HCT116 (cell line): ENCODE data around the gene AKR1C4. TPM values are rescaled to one million over a fixed set of nuclear protein-coding genes. Genes with fewer than 3 reads are reported as not detected.

Experiments used
- ATAC-seq: fragments of 200-7000 bp; cut with Tn5 transposase; 2 replicates; pipeline ENCODE4 v1.9.1; 2020; ENCODE audit warnings: mild to moderate bottlenecking, moderate library complexity
- BruUV-seq: library from RNA; stranded (reverse); fragments of 400-500 nt; replicated peaks from 2 replicates; lab custom pipeline; 2021; lab: Mats Ljungman, UMichigan
- CTCF ChIA-PET: fragments of 300-600 bp; sonication (Branson Sonifier 250); formaldehyde crosslinking; loops from one replicate; lab custom pipeline; 2021; ENCODE audit warnings: antibody characterized with exemption; lab: Charles Lee
- POLR2A ChIA-PET: fragments of 300-600, 350-600 bp; sonication (Branson Sonifier 250); formaldehyde crosslinking; loops from one replicate; lab custom pipeline; 2021; ENCODE audit warnings: antibody characterized with exemption; lab: Charles Lee
- RAD21 ChIA-PET, 2 experiments: fragments of 300-600 bp; sonication (Branson Sonifier 250); formaldehyde crosslinking; loops; one replicate each; lab custom pipeline; 2023; ENCODE audit warnings: low total read pairs in 2 of 2; ENCODE audit not compliant: uncharacterized antibody in 2 of 2, unreplicated experiment in 2 of 2, low non-redundant PET in 1 of 2; lab: Charles Lee
- DNase-seq: peaks from one replicate; pipeline ENCODE4 v3.0.0-alpha.2; 2010; ENCODE audit warnings: low read depth, low spot score
- H2AFZ ChIP-seq: fragments of 200-600 bp; shearing (Covaris generic), sonication (generic); 2 replicates; pipeline ENCODE4 v1.6.1; 2017; ENCODE audit warnings: low read depth, mixed run types, mixed read lengths, antibody characterized with exemption, low read length; ENCODE audit not compliant: poor library complexity, severe bottlenecking
- H3K27ac ChIP-seq: 2 replicates; pipeline ENCODE4 v1.5.1; 2012; ENCODE audit warnings: low read depth, low read length
- H3K27me3 ChIP-seq: fragments of 200-600 bp; sonication (generic); 2 replicates; pipeline ENCODE4 v1.6.1; 2016; ENCODE audit warnings: mixed run types, low read length, mixed read lengths; ENCODE audit not compliant: insufficient read depth
- H3K36me3 ChIP-seq, 2 experiments: fragments of 200-500 bp in 1 of 2; fragments of 200-600 bp in 1 of 2; sonication (Bioruptor generic) in 1 of 2; sonication (generic) in 1 of 2; 2 replicates each; pipeline versions ENCODE4 v1.5.1 to v1.6.1; 2014 to 2016; ENCODE audit warnings: low read length in 2 of 2, inconsistent platforms in 1 of 2, mixed read lengths in 1 of 2, mixed run types in 1 of 2; ENCODE audit not compliant: insufficient read depth in 2 of 2, control insufficient read depth in 1 of 2
- H3K4me1 ChIP-seq, 2 experiments: fragments of 200-600 bp in 1 of 2; sonication (generic) in 1 of 2; 2 replicates each; pipeline versions ENCODE4 v1.5.1 to v1.6.1; 2012 to 2017; ENCODE audit warnings: low read length in 2 of 2, inconsistent platforms in 1 of 2, mild to moderate bottlenecking in 1 of 2, mixed read lengths in 1 of 2, mixed run types in 1 of 2, moderate library complexity in 1 of 2; ENCODE audit not compliant: insufficient read depth in 2 of 2, control insufficient read depth in 1 of 2
- H3K4me2 ChIP-seq: fragments of 200-600 bp; sonication (generic); 2 replicates; pipeline ENCODE4 v1.6.1; 2017; ENCODE audit warnings: mixed run types, low read length, mixed read lengths
- H3K4me3 ChIP-seq, 2 experiments: fragments of 200-600 bp in 1 of 2; sonication (generic) in 1 of 2; replicated peaks in 1 of 2; 2 replicates each; pipeline ENCODE4 v1.5.1; 2011 to 2016; ENCODE audit warnings: low read length in 2 of 2, control low read depth in 1 of 2, low read depth in 1 of 2, mild to moderate bottlenecking in 1 of 2, mixed read lengths in 1 of 2, mixed run types in 1 of 2
- H3K79me2 ChIP-seq: fragments of 200-600 bp; sonication (generic); 2 replicates; pipeline ENCODE4 v1.6.1; 2017; ENCODE audit warnings: mild to moderate bottlenecking, mixed run types, low read length, moderate library complexity, mixed read lengths; ENCODE audit not compliant: insufficient read depth
- H3K9ac ChIP-seq: fragments of 200-600 bp; sonication (generic); 2 replicates; pipeline ENCODE4 v1.6.1; 2016; ENCODE audit warnings: low read length, mixed read lengths
- H3K9me2 ChIP-seq: fragments of 200-600 bp; sonication (generic), shearing (Covaris generic); 2 replicates; pipeline ENCODE4 v1.6.1; 2017; ENCODE audit warnings: mixed run types, mild to moderate bottlenecking, moderate library complexity; ENCODE audit not compliant: insufficient read depth
- H3K9me3 ChIP-seq, 2 experiments: fragments of 200-500 bp in 1 of 2; fragments of 200-600 bp in 1 of 2; sonication (Bioruptor generic) in 1 of 2; sonication (generic) in 1 of 2; 2 replicates each; pipeline ENCODE4 v1.6.1; 2014 to 2017; ENCODE audit warnings: low read length in 2 of 2, mixed read lengths in 2 of 2, inconsistent platforms in 1 of 2, low read depth in 1 of 2, mild to moderate bottlenecking in 1 of 2, mixed run types in 1 of 2, moderate library complexity in 1 of 2; ENCODE audit not compliant: control insufficient read depth in 1 of 2, insufficient read depth in 1 of 2
- H4K20me1 ChIP-seq: fragments of 200-600 bp; sonication (generic), shearing (Covaris generic); 2 replicates; pipeline ENCODE4 v1.6.1; 2017; ENCODE audit warnings: mixed run types, mild to moderate bottlenecking, moderate library complexity; ENCODE audit not compliant: insufficient read depth
- CBX3 ChIP-seq: IDR thresholded peaks from 2 replicates; pipeline ENCODE4 v1.6.1; 2012; ENCODE audit warnings: low read depth
- EGR1 ChIP-seq: IDR thresholded peaks from 2 replicates; pipeline ENCODE4 v1.6.1; 2012; ENCODE audit warnings: low read depth
- JUND ChIP-seq: IDR thresholded peaks from 2 replicates; pipeline ENCODE4 v1.6.1; 2012
- POLR2A ChIP-seq: IDR thresholded peaks from 2 replicates; pipeline ENCODE4 v1.7.0; 2011; ENCODE audit warnings: borderline replicate concordance; ENCODE audit not compliant: insufficient read depth, insufficient read length; ENCODE audit errors: extremely low read depth
- SIN3A ChIP-seq: IDR thresholded peaks from 2 replicates; pipeline ENCODE4 v1.6.1; 2012; ENCODE audit warnings: low read depth
- ZFX ChIP-seq: fragments of 450-650 bp; IDR thresholded peaks from 2 replicates; pipeline ENCODE4 v1.6.1; 2017
- intact Hi-C: fragments of 100-400 bp; cut with micrococcal nuclease; formaldehyde crosslinking; loops from 2 replicates; pipeline ENCODE4 v1.10.0; 2022
- total RNA-seq: library from RNA; stranded (reverse); gene quantifications from one replicate; pipeline ENCODE4 v1.2.1, GENCODE V29; 2021; ENCODE audit not compliant: unreplicated experiment
- TF ChIP-seq, protein P1 (sequence below), 3 experiments: fragments of 200-600 bp in 1 of 3; sonication (generic) in 1 of 3; IDR thresholded peaks in 2 of 3; conservative IDR thresholded peaks in 1 of 3; 2 replicates each; pipeline ENCODE4 v1.5.1; 2012 to 2017; ENCODE audit warnings: low read depth in 2 of 3, low read length in 2 of 3, antibody characterized with exemption in 1 of 3, borderline replicate concordance in 1 of 3, control low read depth in 1 of 3, mild to moderate bottlenecking in 1 of 3, mixed read lengths in 1 of 3, mixed run types in 1 of 3, moderate library complexity in 1 of 3; ENCODE audit not compliant: insufficient read depth in 1 of 3

Gene AKR1C4
- total RNA-seq, 1 experiment from 2014 or later = not detected

DNA sequence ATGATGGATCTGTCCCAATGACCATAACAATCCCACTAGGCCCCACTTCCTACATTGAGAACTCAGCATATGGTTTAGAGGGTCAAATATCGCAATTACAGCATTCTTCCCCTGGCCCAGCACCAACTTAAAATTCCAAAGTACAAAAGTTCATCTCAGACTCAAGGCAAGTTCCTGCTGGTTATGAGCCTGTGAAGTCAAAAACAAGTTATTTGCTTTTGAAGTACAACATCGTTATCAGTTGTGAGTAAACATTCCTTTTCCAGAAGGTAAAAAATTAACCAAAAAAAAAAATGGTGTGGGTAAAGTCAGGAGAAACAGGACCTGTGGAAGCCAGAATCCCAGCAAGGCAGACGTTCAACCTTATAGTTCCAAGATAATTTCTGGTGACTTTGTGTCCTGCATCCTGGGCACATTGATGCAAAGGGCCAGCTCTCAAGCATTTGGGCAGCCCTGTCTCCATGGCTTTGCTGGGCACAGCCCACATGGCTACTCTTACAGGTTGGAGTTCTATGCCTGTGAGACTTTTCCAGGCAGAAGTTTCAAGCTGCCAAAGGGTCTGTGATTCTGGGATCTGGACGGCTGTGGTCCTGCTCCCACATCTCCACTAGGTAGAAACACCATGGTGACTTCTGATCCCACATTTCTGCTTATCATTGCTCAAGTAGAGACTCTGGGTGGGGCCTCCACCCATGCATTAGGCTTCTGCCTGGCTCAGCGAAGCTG, 49.2 kb upstream of the AKR1C4 start:
- Histone ChIP-seq H3K9me3 (no peaks in the 10 kb centered on the region), H3K4me3 (no peak overlapping the region), H3K4me2 (no peak overlapping the region), H3K79me2 (no peaks in the 10 kb centered on the region), H2AFZ (no peak overlapping the region), H4K20me1 (no peaks in the 10 kb centered on the region), H3K36me3 (no peaks in the 10 kb centered on the region), H3K27me3 (no peaks in the 10 kb centered on the region), H3K9ac (no peak overlapping the region), H3K4me1 (no peaks in the 10 kb centered on the region), H3K27ac (no peak overlapping the region), H3K9me2 (no peaks in the 10 kb centered on the region)
- BruUV-seq = no TSS peak
- no peak for TF ChIP-seq SIN3A
- TF ChIP-seq EGR1 = no peak
- intact Hi-C loops = no loop called here
- ChIA-PET CTCF (no interaction called here), POLR2A (no interaction called here), RAD21 (no interaction called here)
- DNase-seq (no peak), ATAC-seq (no peak)

DNA sequence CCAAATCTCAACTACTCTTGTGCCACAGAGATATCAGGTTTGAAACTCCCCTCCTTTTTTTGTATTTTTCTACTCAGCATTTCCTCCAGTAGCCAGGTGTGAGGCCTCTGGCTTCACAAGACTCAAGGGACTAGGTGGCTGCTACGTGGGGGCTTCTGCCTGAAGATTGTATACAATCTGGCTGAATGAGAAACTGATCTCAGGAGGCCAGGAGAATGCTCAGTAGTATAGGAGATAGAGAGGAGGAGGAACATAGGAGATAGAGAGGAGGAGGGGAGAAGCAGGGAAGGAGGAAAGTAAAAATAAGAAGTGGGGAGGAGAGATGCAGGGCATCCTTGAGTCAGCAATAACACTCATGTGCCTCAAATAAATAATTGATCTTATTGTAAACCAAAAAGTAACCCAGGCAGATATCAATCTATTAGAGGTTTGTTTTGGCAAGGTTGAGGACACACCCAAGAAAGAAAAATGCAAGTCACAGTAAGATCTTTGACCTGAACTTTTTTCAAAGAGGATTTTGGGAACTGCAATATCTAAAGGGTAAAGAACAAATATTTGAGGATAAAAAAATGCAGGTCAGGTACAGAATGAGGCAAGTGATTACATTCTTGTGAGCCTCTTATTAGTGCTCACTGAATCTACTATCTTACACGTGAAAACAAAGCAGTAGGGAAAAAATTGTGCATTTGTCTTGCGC, 48.5 kb upstream of the AKR1C4 start:
- Histone ChIP-seq H3K36me3 (no peaks in the 10 kb centered on the region), H3K27ac (no peak overlapping the region), H3K27me3 (no peaks in the 10 kb centered on the region), H3K79me2 (no peaks in the 10 kb centered on the region), H3K4me3 (no peak overlapping the region), H2AFZ (no peak overlapping the region), H4K20me1 (no peaks in the 10 kb centered on the region), H3K9ac (no peak overlapping the region), H3K4me1 (no peaks in the 10 kb centered on the region), H3K9me2 (no peaks in the 10 kb centered on the region), H3K4me2 (no peak overlapping the region), H3K9me3 (no peaks in the 10 kb centered on the region)
- ChIA-PET CTCF (no interaction called here), POLR2A (interaction anchor here (0.7 kb wide), 1 partner anchor 135 kb away, joined by 3 read pairs; no protein-coding TSS in a partner anchor), RAD21 (no interaction called here)
- intact Hi-C loops = no loop called here
- no peak for ATAC-seq
- DNase-seq = no peak
- TF ChIP-seq JUND = no peak
- TF ChIP-seq CBX3 = no peak
- TF ChIP-seq, protein P1, sequence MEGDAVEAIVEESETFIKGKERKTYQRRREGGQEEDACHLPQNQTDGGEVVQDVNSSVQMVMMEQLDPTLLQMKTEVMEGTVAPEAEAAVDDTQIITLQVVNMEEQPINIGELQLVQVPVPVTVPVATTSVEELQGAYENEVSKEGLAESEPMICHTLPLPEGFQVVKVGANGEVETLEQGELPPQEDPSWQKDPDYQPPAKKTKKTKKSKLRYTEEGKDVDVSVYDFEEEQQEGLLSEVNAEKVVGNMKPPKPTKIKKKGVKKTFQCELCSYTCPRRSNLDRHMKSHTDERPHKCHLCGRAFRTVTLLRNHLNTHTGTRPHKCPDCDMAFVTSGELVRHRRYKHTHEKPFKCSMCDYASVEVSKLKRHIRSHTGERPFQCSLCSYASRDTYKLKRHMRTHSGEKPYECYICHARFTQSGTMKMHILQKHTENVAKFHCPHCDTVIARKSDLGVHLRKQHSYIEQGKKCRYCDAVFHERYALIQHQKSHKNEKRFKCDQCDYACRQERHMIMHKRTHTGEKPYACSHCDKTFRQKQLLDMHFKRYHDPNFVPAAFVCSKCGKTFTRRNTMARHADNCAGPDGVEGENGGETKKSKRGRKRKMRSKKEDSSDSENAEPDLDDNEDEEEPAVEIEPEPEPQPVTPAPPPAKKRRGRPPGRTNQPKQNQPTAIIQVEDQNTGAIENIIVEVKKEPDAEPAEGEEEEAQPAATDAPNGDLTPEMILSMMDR (IDR thresholded peaks at IDR 0.05 in 2 of 3, conservative IDR thresholded peaks at IDR 0.05 in 1 of 3; ENCODE audit: borderline replicate concordance in 1 of 3, insufficient read depth in 1 of 3, low read depth in 2 of 3, low read length in 2 of 3) = no peak
- no peak for TF ChIP-seq ZFX
- no peak for TF ChIP-seq POLR2A
- BruUV-seq = no TSS peak
